Stromal cell of bone marrow (primary cell): ENCODE data around the gene RNASEL.

Experiments
- DNase-seq: peaks from one replicate; pipeline ENCODE4 v3.0.0-alpha.2; 2012; ENCODE audit warnings: low read depth

The RNASEL gene

DNA sequence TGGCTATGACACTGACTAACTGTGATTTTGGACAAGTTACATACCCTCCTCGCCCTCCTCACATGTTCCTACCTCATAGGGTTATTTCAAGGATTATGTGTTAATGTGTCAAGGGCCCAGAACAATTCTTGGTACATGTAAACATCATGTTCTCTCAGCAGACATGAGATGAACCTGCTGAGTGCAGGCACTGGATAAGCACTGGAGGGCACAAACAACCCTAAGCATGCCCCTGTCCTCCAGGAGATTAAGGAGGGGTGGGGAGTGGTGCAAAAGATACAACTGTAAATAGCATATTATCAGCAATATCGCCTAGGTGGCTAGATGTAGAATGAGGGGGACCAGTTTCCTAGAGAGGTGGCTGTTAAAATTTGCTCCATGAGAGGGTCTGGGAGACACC lies 32.9 kb upstream of the RNASEL start:
- no peak for DNase-seq

DNA sequence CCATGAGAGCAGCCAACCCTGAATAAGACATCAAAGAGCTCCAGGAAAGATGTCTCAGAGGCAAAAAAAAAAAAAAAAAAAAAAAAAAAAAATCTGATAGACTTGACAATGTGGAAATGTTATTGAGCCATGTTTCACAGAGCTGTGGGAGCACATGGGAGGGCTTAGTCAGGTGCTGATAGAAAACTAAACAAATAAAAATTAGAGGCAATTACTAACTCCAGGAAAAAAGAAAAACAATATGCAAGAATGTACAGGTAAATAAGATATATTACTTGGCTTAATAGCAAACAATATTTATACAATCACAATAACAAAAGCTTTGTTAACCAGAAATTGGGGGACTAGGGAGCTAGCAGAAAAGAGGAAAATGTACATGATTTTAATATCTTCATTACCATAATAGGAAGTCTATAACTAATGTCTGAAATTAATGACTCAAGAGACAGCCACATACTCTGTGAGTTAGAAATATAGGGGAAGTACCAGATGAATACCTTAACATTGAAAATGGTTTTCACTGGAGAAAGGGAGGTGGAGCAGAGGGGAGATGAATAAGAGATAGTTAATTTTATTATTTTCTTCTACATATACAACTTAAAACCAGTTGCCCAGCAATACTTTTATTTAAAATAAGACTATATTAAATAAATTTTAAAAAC lies 32.0 kb upstream of the RNASEL start:
- DNase-seq: no peak

DNA sequence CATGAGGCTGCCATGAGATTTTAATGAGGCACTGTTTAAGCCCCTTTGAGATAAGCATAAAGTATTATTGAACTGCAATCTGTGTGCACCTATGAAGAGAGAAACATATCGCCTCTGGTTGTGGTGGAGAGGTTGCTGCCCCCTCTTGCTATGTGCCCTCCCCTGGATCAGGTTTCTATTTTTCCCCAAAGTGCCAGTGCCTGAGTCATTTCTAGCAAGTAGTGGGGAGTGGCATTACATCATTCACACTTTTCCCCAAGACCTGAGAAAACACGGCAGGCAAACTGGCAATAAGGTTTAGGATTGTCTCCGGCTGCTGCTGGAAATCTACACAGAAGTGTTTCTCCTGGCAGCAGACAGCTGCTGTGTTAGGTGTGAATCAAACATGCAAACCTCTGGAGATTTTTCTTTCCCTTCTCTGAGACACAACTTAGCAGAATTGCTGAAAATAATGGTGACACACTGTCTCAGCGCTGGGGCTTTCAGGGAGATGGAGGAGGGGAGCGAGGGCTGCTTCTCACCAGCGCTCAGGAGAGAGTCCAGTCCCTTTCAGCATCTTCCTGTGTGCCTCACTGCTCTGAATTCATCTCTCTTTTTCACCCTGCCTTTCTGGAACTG lies 28.8 kb upstream of the RNASEL start:
- no peak for DNase-seq

DNA sequence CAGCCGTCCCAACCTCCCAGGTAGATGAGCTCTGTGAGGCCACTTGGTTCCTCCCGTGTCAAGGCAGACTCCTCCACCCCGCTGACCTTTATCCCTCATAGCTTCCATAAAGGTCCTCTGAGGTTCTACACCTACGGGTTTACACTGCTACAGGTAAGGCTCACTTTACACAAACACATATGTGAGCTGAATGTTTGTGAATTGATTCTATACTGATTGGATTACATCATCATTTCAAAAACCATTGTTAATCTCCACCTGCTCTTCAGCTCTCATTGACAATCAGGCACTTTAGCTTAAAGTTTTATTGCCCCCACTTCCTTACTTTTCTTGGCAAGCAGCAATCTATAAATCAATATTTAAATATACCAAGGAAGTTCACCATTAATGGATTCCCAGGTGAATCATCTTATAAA lies 28.0 kb upstream of the RNASEL start:
- DNase-seq: no peak

DNA sequence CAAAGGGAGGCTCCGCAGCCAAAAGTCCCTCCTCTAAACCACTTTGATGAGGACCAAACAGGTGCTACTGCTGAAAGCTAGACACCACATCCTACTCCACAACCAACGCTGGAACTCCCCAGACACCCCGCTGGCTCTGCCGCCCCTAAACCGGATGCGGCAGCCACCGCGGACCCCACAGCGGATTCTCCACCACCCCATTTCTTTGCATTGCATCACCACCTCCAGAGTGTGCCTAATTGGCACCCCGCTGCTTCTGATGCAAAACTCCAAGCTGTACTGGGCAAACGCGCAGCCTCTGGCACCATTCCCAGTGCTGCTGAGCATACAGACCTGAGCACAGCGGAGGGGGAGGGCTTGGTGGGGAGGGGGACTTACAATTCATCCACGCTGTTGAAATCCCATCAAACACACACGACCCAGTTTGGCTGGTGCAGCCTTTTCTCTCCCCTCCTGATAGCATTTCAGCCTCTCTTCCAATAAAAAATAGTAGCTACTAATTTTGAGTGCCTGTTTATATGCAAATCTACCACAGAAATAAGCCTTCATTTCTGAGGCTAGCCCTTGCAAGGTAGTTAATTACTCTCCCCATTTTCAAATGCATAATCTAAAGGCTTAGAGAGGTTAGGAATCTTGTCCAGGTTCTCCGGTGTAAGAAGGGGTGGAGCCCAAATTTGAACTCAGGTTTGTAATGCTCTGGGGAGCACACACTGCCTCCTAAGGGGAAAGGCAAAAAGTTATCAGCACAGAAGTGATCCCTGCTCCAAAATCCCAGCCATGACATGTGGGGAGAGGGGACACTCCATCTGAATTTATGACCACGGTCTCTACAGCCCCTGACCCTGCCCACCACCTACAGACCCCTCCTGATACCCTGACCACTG lies 27.3 kb upstream of the RNASEL start:
- DNase-seq: no peak

DNA sequence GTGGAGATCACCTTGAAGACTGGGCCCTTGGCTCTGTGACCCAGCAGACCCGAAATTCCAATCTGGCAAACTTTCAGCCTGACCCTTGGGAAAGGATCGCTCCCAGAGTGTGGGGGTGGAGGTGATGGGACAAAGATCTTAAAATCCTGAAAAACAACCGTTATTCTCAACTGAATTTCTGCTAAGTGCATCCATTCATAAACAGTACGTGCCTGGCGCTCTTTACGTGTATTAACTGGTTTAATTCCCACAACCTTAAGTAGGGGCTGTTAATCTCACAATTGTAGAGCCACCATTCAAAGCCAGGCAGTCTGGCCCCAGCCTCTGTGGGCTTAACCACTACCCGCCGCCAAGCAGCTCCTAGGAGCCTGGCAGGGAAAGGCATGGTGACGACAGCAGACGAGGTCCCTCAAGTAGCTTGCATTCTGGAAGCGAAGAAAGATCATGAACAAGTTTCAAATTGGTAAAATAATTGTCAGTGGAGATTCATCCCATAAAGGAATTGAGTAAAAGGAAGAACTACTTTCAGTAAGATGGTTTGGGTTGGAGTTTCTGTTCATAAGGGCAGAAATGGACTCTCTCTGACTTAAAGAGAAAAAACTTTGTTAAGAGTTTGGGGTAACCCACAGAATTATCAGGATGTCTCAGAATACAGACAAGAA lies 26.5 kb upstream of the RNASEL start:
- DNase-seq: no peak

DNA sequence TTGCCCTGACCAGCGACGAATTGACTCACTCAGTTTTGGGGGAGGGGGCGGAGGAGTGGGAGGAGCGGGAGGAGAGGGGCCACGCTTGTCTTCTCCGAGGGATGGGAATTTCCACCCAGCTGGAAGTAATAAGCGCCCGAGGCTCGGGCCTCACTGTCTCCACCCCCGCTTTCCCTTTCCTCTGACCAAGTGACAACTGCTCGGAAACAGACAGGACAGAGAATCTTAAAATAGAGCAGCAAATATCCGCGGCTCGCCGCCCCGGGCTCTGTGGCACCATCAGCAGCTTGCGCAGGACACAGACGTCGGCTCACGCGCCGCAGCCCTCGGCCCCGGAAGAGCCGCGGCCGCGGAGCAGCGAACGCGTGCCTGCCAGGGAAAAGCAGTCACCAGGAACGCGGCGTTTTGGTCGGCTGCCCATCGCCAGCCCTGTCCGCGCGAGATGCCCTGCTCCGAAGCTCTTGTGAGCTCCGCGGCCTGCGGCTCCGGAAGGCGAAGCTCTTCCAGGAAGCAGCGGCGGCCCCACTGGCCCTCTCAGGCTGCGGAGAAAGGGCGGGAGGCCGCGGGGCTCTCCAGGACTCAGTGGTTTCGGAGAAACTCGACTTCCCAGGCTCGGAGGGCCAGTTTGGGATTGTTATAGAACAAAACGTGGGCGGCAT lies 25.9 kb upstream of the RNASEL start:
- peak; percentile 67 for DNase-seq

DNA sequence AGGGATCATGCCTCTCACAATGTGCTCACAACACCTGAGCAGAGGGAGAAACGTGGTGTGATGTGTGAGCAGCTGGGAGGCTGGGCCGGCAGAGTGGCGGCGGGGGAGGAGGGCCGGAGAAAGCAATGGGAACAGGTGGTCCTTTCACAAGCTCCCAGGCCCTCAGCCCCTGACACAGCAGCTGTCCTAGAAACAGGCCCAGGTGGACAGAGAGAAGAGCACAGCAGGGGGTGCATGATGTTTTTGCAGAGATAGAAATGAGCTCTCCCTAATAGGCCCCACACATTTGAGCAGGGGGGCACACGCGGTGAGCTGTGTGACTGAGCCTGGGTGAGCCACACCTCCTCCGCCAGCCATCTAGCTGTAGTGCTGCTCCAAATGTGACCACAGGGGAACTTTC lies 22.7 kb upstream of the RNASEL start:
- no peak for DNase-seq

DNA sequence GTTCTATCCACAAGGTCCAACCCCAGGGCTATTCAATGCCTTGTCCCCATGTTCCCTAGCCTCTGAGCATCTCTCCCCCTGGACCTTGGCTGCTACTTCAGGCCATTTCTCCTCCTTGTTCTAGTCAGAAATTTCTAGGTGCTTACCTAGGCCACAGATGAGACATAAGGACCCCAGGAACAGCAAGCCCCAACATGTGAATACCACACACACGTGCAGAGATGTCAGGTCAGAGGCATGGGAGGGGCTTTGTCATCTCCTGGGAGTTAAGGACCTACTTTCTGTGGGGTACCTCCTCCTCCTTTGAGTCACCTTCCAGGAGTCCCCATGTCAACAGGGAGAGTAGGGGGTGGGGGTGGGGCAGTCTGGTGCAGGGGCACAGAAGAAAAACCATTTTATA lies 22.3 kb upstream of the RNASEL start:
- DNase-seq: no peak

DNA sequence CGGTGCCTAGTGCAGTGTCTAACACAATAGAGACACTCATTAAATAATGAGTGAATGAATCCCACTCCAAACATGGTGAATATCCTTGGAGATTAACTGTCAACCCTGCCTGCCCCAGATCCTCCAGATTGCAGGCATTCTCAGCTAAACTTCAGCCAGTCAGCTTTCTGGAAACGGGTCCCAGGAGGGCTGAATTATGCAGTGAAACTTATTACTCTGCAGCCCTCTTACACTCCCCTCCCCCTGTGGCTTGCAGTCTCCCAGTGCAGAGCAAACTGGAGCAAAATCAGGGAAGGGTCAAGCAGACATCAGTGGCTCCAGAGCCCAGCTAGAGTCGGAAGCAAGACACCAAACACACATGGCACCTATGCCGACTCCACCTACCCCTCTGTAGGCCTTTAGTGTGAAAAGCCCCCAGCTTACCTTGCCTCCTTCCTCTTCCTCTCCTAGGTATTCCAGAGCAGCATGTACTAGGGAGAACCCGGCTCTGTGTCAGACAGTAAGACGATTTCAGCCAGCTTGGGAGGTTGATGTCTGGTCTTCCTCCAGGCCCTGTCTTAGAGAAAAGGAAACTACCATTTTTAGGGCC lies 21.6 kb upstream of the RNASEL start:
- no peak for DNase-seq

DNA sequence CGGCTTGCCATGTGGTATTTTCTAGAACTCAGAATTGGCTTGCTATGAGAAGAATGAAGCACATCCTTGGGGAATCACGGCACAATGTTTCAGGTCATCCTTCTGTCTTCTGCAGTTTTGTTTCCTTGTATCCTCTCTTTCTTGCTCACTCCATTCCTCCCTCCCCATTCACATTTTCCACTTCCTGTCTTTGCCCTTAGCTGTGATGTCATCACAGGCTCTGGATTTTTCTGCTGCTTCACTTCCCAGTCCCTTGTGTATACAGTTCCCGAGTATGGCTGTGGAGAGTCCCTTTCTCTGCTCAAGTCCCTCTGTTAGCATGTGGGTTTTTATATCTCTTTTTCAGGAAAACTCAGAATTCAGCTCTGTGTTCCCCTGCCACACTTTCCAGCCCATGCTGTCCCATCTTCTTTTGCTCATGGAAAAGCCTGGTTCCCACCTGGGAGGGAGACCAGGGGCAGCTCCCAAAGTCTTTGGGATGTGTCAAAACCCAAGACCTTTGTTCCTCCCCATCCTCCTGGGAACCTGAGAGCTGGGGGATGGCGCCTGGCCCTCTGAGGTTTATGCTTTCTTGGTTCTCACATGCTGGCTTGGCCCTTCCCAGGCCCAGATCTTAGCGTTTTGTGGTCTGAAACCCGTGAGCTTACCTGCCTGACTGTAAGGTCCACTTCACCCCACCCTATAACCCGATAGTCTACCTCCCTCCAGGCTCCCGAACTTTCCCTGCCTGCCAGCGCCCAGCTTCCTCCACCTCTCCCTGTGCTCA lies 20.0 kb upstream of the RNASEL start:
- DNase-seq: peak; percentile 59

DNA sequence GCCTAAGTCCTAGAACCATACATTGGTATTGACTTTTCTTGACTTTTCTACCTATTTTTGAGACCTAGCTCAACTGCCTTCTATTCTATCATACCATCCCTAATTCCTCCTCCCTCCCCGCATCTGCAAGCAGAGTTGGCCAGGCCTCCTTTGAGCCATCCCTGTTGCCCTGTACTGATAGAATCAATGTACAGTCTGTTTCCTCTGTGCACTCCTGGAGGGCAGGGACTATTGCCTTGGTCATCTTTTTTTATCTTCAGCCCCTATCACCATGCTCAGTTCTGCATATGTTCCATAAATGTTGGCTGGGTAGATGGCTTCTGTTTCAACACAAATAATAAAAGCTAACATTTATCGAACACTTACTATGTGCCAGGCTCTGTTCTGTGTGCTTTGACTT lies 19.2 kb upstream of the RNASEL start:
- no peak for DNase-seq

DNA sequence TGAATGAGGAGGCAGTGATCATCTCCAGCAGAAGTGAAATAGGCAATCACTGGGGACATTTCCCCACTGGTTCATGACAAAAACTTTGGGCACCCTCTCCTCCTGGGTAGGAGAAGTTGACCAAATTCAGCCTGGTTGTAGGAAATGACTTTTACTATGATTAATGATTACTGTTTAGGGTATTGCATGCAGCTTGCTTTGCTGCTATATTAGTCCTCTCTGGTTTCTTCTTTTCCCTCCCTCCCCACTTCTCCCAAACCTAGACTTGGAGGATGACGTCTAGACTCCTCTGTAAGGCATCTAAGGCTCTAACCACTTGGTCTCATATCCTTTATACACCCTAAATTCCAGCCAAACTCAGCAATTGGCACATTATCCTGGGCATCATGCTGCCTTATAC lies 18.5 kb upstream of the RNASEL start:
- no peak for DNase-seq

DNA sequence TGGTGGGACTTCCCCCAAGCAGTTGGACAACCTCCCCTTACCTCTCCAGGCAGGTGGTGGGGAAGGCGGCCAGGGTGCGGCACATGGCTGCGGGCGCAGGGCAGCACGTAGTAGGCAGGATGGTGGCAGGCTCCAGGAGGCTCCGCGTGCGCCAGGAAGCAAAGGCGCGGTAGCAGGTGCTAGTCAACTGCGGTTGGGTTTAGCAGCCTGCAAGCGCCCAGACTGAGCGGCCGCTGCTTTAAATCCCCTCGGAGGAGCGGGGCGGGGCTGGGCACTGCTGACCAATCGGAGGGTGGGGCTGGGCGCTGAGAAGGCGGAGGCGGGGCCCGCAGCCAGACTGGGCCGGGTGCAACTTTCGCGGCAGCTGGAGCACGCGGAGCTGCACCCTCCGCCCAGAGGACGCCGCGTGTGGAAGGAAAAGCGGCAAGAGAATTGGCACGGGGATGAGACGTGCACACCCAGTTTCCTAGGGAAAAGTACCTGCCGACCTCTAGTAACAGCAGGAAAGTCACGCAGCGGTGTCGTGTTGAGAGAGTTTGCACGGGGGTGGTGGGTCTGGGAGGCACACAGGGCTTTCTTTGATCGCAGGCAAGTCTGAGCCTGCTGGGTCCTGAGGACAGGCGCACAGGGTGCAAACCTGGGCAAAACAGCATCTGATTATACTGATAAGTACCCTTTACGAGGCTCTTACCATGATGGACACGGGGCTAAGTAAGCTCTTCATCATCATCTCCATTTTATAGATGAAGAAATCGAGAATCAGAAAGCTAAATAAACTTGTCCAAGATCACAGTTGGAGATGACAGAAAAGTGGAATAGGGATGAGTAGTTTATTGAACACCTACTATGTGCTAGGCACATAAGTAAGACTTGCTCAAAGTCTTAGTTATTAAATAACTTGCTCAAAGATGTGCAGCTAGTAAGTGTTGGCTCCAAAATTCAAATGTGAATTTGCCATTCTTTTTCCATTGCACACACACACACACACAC lies 15.4 kb upstream of the RNASEL start, which contains the start of gene RGS16:
Gene RGS16 (minus strand): TSS at position 215 of the 990 bp plus-strand sequence. CDS start 130 bp downstream, at position 85.
- no peak for DNase-seq

DNA sequence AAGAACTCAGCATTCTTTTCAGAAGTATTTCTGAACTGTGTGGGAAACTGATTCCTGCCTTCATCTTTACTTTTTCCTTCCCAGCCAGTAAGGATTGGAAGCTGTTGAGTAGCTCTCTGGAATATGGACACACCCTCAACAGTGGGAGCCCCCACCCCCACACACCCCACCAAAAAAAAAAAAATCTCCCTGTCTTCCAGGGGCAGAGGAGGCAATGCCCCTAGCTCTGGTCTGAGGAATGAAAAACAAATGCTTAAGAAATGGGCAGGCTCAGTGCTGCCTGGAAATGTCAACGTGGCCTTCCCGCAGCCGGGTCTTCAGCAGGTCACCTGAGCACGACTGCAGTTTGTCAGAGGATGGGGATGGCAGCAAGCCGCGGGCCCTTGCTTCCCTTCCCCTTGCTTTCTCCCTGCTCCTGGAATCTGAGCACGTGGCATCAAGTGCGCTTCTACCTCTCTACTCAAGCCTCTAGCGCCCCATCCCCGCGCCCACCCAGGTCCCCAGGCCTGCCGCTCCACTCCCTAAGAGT lies 14.7 kb upstream of the RNASEL start:
- DNase-seq: no peak

DNA sequence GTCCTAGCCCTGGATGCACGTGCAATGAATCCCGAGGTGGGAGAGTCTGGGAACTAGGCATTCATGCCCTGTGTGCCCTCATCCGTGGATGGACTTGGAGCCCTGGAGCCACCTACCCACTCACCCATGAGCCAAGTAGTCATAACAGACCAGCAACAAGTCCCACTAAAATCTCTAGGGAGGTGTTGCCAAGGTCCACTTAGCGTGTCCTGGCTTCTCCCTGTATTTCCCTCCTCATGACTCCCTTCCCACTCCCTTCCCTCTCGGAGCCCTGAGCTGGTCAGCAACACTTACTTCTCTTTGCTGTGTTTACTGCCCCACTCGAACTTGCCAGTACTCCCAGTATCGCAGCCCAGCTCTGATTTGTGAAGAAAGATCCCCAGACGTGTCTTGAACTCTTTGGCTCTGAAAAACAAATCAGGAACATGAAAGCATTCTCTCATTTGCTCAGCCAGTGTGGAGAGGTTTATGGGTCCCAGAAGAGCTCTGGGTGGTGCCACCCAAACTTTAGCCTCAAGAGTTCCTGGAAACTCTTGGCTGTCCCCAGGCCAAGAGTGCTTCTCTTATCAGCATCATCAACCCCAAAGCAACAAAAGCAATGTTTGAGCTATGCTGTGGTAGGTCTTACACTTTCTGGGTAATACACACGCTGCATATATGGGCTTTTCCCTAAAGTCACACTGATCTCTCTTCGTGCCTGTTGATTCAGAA lies 14.0 kb upstream of the RNASEL start:
- no peak for DNase-seq

DNA sequence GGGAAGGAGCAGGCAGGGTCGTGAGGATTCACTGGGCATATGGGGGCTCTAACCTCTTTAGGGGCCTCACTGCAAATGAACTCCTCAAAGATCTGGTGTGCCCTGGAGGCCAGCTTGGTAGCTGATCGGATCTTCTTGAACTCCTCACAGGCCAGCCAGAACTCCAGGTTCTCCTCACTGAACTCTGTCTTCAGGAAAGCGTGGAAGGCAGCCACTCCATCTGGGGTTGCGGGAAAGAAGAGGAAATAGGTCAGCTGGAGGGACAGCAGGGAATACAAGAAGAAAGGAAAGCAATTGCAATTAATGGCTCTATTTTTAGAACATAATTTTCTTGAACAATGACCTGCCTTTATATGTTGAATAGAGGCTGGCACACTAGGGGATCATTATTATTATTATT lies 12.9 kb upstream of the RNASEL start:
- DNase-seq: no peak

DNA sequence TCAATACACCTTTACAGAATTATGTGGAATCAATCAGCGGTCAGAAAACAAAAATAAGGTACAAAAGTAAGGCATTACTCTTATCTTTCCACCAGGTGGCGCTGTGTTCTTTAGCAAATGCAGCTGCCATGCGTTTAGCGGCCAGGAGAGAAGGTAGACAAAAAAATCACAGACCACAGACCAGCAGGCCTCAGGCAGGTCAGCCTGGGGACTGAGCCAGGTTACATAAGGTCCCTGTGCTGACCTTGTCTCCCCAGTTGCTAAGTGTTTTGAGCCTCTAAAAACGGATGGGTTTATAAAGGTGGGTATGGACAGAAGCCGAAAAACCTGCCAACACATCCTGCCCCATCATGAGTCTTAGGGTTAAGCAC lies 12.3 kb upstream of the RNASEL start:
- DNase-seq: no peak
